Fibroblast of lung (primary cell): ENCODE data around the gene IL10RA.

Experiments used
- EZH2 ChIP-seq: IDR thresholded peaks from 2 replicates; pipeline ENCODE4 v1.5.1; 2012; ENCODE audit warnings: low read length, control low read depth, mild to moderate bottlenecking; ENCODE audit errors: missing control alignments
- TF ChIP-seq, protein P1 (sequence below), 2 donors: IDR thresholded peaks in 1 of 2; conservative IDR thresholded peaks in 1 of 2; 1 replicate in 1 of 2; 2 replicates in 1 of 2; pipeline ENCODE4 v1.5.1; 2011 to 2012; ENCODE audit warnings: low read length in 2 of 2, control low read depth in 1 of 2, inconsistent platforms in 1 of 2, low read depth in 1 of 2, mild to moderate bottlenecking in 1 of 2

DNA sequence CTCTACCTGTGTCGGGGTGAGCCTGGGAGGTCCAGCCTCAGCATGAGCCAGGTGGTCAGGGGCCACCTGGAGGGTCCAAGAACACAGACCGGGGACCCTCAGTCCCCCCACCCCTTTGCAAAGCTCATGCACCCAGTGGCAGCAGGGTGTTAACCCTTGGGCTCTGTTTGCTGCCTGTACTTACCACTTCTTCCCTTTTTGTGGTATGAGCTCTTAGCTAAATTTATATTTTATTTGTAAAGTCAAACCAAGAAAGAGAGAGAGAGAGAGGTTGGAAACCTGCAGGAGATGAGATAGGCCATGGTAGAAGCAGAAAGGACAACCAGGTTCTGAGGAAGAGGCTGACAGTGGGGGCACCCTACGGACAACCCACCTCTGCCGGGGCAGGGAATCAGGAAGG, 29.9 kb downstream of the IL10RA start:
- TF ChIP-seq, protein P1, sequence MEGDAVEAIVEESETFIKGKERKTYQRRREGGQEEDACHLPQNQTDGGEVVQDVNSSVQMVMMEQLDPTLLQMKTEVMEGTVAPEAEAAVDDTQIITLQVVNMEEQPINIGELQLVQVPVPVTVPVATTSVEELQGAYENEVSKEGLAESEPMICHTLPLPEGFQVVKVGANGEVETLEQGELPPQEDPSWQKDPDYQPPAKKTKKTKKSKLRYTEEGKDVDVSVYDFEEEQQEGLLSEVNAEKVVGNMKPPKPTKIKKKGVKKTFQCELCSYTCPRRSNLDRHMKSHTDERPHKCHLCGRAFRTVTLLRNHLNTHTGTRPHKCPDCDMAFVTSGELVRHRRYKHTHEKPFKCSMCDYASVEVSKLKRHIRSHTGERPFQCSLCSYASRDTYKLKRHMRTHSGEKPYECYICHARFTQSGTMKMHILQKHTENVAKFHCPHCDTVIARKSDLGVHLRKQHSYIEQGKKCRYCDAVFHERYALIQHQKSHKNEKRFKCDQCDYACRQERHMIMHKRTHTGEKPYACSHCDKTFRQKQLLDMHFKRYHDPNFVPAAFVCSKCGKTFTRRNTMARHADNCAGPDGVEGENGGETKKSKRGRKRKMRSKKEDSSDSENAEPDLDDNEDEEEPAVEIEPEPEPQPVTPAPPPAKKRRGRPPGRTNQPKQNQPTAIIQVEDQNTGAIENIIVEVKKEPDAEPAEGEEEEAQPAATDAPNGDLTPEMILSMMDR (conservative IDR thresholded peaks at IDR 0.05 in 1 of 2, IDR thresholded peaks at IDR 0.05 in 1 of 2; ENCODE audit: low read depth in 1 of 2, low read length in 2 of 2): no peak
- no peak for TF ChIP-seq EZH2
